Glomerular visceral epithelial cell (primary cell): ENCODE measurements around the gene LMCD1.

ENCODE experiments used
- DNase-seq: peaks from one replicate; pipeline ENCODE4 v3.0.0-alpha.2; 2016; ENCODE audit errors: extremely low spot score

LMCD1 gene

GRCh38 chr3:8501371-8502131 lies at the start of gene LMCD1:
LMCD1 (plus strand) TSS chr3:8501823; CDS start chr3:8501939, 116 bp downstream.
- DNase-seq: peak; percentile 98

DNA sequence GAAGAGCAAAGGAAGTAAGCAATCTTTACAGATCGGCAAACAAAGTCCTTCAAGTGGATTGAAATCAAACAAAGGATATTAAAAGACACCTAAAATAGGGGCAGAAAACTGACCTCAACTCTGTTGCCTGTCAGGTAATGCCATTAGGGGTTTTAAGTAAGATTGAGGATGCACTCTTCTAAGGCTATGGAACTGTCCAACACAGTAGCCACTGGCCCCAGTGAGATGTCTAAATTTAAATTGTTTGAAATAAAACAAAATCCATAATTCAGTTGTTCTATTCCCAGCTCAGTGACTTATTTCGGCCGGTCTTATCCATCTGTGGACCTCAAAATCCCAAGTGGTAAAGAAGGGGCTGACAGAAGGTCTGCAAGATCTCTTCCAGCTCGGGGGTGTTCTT lies 49.5 kb upstream of the LMCD1 start:
- DNase-seq: no peak

- DNase-seq: no peak
Observed at GRCh38 chr3:8453153-8453552, 48.5 kb upstream of the LMCD1 start.

DNA sequence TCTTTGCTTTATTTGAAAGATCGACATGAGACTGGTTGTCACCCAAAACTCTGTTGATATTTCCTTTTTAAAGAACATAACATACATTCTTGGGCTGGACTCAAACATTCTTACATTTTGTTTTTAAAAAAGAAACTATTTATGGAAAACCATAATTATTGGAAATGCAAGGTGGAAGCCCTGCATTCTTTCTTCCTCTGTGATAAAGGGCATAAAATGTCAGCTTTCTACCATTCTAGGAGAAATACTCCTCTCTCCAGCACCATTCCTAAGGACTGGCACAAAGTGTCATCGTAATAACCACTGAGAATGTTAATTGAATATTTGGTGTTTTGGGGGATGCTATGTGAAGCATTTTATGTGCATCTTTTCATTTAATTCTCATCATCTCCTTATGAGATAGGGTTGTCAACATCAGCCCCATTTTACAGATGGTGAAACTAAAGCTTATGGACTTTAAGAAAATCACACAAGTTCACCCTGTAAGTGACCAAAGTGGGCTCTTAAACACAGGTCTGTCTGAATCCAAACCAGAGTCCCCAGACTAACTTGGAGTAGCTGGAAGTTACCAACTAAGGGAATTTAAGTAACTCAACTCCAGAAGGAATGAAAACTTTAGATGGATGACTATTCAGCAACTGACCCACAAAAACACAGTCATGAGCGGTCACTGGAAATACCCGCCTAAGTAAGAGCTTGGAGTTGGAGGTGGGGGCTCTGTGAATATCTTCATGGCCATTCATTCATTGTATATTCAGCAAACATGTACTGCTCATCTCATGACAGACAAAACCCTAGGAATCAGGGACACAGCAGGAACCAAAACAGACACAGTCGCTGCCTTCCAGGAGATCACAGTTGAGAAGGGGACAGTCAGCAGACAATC lies 45.9 kb upstream of the LMCD1 start:
- peak; percentile 30 for DNase-seq

GRCh38 chr3:8456412-8456811 lies 45.2 kb upstream of the LMCD1 start:
- no peak for DNase-seq

DNA sequence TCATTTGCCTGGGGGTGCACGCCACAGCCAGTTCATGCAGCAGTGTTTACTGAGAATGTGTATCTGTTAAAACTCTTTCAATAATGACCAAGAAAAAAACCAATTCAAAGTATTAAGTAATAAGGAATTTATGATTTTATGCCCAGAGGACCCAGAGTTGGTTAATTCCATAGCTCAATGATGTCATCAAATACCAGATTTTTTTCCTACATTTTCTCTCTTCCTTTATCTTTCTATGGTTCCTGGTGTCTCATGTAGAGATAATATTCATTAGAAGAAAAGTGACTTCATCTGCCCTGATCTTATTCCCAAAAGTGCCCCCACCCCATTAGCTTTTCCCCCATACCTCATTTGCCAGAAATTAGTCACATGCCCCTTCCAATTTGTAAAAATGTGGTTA lies 44.6 kb upstream of the LMCD1 start:
- DNase-seq: no peak

GRCh38 chr3:8458238-8458661 lies 43.4 kb upstream of the LMCD1 start:
- peak; percentile 41 for DNase-seq

DNA sequence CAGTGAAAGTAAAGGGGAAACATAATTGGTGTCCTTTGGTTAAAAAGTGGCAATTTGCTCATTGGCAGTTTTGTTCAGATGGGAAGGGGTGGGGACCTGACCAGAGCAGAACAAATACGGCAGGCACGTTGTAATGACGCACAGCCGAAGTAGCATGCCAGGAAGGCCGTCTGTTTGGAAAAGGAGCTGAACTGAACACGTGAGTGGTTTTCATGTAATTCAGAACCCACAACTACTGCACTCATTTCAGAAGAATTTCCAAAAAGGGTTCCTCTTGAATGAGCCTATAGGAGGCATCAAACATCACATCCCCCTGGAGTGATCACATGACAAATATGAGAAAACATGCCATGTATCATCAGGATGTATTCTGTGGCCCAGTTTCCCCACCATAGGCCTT lies 42.9 kb upstream of the LMCD1 start:
- DNase-seq: peak; percentile 90

GRCh38 chr3:8460050-8460708 lies 41.4 kb upstream of the LMCD1 start:
- no peak for DNase-seq

- peak; percentile 68 for DNase-seq
Observed at GRCh38 chr3:8460815-8461456, 40.7 kb upstream of the LMCD1 start.

DNA sequence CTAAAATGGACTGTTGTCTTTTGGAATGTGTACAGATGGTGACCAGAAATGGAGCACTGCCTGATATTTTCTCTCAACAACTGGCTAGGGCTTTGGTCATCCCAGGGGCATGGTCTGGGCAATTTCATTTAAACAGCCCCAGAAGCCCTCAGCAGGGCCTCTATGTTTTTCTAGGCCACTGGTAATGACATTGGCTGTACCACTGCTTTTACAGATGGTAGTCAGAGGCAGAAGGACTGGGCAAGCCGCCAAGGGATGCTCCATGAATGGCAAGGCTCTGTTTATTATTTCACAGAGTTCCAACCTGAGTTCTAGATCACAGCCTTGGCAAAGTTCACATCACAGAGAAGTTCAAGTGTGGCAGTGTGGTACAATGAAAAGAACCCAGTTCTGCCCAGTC lies 37.0 kb upstream of the LMCD1 start:
- DNase-seq: peak; percentile 18

- DNase-seq: no peak
Observed at GRCh38 chr3:8466526-8466925, 35.1 kb upstream of the LMCD1 start.

GRCh38 chr3:8470801-8471200 lies 30.8 kb upstream of the LMCD1 start:
- DNase-seq: no peak

DNA sequence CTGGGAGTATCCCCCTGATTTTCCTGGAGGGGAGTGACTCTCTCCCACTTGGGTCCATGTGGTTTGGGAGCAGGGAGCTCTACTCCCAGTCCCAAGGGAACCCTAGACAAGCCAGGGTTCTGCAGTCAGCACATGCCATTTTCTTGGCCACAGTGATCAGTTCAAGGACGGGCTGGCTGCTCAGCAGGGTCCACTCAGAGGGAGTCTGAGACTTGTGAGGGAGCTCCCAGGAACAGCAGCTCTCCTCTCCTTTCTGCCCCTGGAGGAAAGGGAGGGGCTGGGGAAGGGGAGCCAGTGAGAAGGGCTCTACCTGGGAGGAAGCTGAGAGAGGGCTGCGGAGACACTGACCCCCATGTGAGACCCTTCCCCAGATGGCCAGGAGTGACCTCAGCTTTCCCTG lies 29.1 kb upstream of the LMCD1 start:
- DNase-seq: no peak

DNA sequence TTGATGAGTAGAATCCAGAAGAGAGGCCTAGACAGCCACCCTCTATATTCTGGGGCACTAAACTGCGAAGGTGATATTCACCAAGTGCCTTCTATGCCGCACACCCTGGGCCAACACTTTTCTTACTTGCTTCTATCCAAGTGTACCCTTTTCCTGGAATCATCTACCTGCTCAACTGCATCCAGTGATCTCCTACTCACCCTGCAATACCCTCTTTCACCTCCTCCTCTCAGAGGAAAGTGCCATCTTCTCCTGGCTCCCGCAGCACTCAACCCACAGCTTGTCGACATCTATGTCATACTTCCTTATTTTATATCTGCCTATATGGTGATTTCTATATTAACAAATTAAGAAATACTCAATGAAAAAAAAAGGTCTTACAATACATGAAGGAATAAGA lies 28.6 kb upstream of the LMCD1 start:
- DNase-seq: no peak

DNA sequence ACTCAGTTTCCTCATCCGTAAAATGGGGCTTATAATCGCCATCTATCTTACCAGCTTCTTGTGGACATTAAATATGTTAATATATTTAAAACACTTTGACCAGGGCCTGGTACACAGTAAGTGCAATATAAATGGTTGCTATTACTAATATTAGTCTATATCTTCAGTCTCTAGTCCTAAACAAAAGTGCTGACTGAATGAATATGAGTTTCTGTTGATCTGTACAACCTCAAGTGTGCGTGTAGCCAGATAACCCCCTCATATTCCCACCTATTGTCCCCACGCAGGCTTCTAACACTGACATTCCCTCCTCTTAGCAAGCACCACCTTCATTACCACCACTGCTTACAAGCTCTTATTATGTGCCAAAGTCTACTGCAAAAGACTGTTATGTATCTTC lies 27.6 kb upstream of the LMCD1 start:
- DNase-seq: no peak

GRCh38 chr3:8474991-8475390 lies 26.6 kb upstream of the LMCD1 start:
- no peak for DNase-seq

DNA sequence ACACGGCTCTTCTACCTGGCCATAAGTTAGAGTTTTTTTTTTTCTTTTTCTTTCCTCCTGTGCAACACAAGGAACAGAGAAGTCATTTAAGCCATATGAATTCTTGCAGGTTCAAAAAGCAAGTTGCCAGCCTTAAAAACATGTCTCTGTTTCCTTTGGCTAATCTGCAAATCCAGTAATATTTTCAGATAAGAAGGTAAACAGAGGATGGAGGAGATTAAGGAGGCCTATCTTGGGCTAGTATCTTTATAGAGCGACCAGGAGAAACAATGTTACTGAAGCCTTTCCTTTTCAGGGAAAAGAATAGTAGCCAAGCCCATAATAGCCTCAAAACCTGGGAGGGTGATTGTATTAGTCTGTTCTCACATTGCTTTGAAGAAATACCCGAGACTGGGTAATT lies 20.9 kb upstream of the LMCD1 start:
- DNase-seq: no peak

DNA sequence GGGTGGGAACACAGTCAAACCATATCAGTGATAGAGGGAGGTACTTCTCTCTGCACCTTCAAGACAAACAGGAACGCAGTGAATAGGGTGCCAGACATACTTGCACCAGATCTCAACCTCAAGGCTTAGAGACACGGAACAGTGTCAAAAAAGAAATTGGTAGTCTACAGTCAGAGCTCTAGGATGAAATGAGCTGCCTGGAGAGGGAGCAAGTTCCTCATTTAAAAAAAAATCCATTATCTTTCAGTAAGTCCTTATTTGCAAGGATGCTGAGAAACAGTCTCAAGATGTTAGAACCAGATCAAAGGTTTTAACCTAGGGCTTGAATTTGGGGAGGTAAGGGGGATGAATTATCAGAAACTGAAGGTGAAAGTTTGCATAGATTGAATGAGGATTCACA lies 20.2 kb upstream of the LMCD1 start:
- no peak for DNase-seq

GRCh38 chr3:8482263-8482662 lies 19.4 kb upstream of the LMCD1 start:
- DNase-seq: no peak

GRCh38 chr3:8482960-8483665 lies 18.5 kb upstream of the LMCD1 start:
- DNase-seq: peak; percentile 98
